Neural progenitor cell (in vitro differentiated cells): ENCODE results near the gene APLP1. TPM values are rescaled to one million over a fixed set of nuclear protein-coding genes. Genes with fewer than 3 reads are reported as not detected.
A peak's percentile ranks its signal among the peaks of the same experiment; 100 is the strongest.

Source experiments
- DNase-seq: peaks from one replicate; pipeline ENCODE4 v3.0.0-alpha.2; 2016; ENCODE audit warnings: low spot score
- H2AFZ ChIP-seq: fragments of 200-600 bp; sonication (generic); replicated peaks from 2 replicates; pipeline ENCODE4 v1.6.1; 2016; ENCODE audit warnings: antibody characterized with exemption
- H3F3A ChIP-seq: fragments of 200-600 bp; sonication (generic); 2 replicates; pipeline ENCODE4 v1.6.1; 2016; ENCODE audit warnings: antibody characterized with exemption, low read depth
- H3K27ac ChIP-seq: fragments of 200-600 bp; sonication (generic); 2 replicates; pipeline ENCODE4 v1.5.1; 2016; ENCODE audit warnings: mild to moderate bottlenecking
- H3K27me3 ChIP-seq: fragments of 200-600 bp; sonication (generic); 2 replicates; pipeline ENCODE4 v1.6.1; 2016; ENCODE audit warnings: mild to moderate bottlenecking, moderate library complexity
- H3K36me3 ChIP-seq: fragments of 200-600 bp; sonication (generic); 2 replicates; pipeline ENCODE4 v1.5.1; 2016
- H3K4me1 ChIP-seq: fragments of 200-600 bp; sonication (generic); 2 replicates; pipeline ENCODE4 v1.6.1; 2016; ENCODE audit warnings: mixed run types
- H3K4me2 ChIP-seq: fragments of 200-600 bp; sonication (generic); 2 replicates; pipeline ENCODE4 v1.6.1; 2016
- H3K4me3 ChIP-seq: fragments of 200-600 bp; sonication (generic); 2 replicates; pipeline ENCODE4 v1.5.1; 2016
- H3K79me2 ChIP-seq: fragments of 200-600 bp; sonication (generic); 2 replicates; pipeline ENCODE4 v1.6.1; 2016; ENCODE audit warnings: low read depth
- H3K9ac ChIP-seq: fragments of 200-600 bp; sonication (generic); 2 replicates; pipeline ENCODE4 v1.6.1; 2016
- H3K9me3 ChIP-seq: fragments of 200-600 bp; sonication (generic); 2 replicates; pipeline ENCODE4 v1.5.1; 2016; ENCODE audit warnings: low read depth
- H4K20me1 ChIP-seq: fragments of 200-600 bp; sonication (generic); 2 replicates; pipeline ENCODE4 v1.6.1; 2016; ENCODE audit warnings: low read depth
- H3K27ac Mint-ChIP-seq: 3 replicates; pipeline ENCODE4 v1.8.0; 2021; ENCODE audit warnings: mixed read lengths
- H3K27me3 Mint-ChIP-seq: 2 replicates; pipeline ENCODE4 v1.8.0; 2022; ENCODE audit warnings: low read depth, mild to moderate bottlenecking, inconsistent platforms, moderate library complexity, mixed read lengths; ENCODE audit not compliant: insufficient read depth
- H3K36me3 Mint-ChIP-seq: 3 replicates; pipeline ENCODE4 v1.8.0; 2021; ENCODE audit warnings: mixed read lengths
- H3K4me1 Mint-ChIP-seq: 3 replicates; pipeline ENCODE4 v1.8.0; 2021; ENCODE audit warnings: mixed read lengths
- H3K4me3 Mint-ChIP-seq: 3 replicates; pipeline ENCODE4 v1.8.0; 2021; ENCODE audit warnings: mild to moderate bottlenecking, moderate library complexity, mixed read lengths
- H3K9me3 Mint-ChIP-seq: 3 replicates; pipeline ENCODE4 v1.8.0; 2020; ENCODE audit warnings: mixed read lengths
- CTCF ChIP-seq: fragments of 200-600 bp; sonication (generic); IDR thresholded peaks from 2 replicates; pipeline ENCODE4 v1.5.1; 2017; ENCODE audit warnings: antibody characterized with exemption, mild to moderate bottlenecking
- EZH2 ChIP-seq: fragments of 200-600 bp; sonication (generic); IDR thresholded peaks from 2 replicates; pipeline ENCODE4 v1.6.1; 2017; ENCODE audit warnings: antibody characterized with exemption, mild to moderate bottlenecking, moderate library complexity
- EZH2phosphoT487 ChIP-seq: fragments of 200-600 bp; sonication (generic); IDR thresholded peaks from 2 replicates; pipeline ENCODE4 v1.6.1; 2017; ENCODE audit warnings: antibody characterized with exemption
- total RNA-seq: library from RNA; depleted of rRNA; stranded (reverse); fragments of >200 nt; gene quantifications from 2 replicates; pipeline ENCODE4 v1.2.3, GENCODE V29; 2015; ENCODE audit warnings: low replicate concordance

Gene APLP1
- total RNA-seq, 1 donor from 2014 or later, result 89.5 TPM

- H3K27ac ChIP-seq, result no peak overlapping the region
- no peaks in the 10 kb centered on the region for H3K36me3 Mint-ChIP-seq
- peaks cover 15% of the 10 kb centered on the region for H3K4me1 Mint-ChIP-seq
- TF ChIP-seq CTCF (no peak), EZH2 (peak; percentile 6)
- no peak overlapping the region for H2AFZ ChIP-seq
- peak; percentile 73 for DNase-seq
- peaks cover 59% of the 10 kb centered on the region for H3K27me3 Mint-ChIP-seq
- no peak overlapping the region for H3K4me3 ChIP-seq
- peaks cover 8% of the 10 kb centered on the region for H3K4me1 ChIP-seq
- no peaks in the 10 kb centered on the region for H3K36me3 ChIP-seq
- no peaks in the 10 kb centered on the region for H3K9me3 ChIP-seq
- H3F3A ChIP-seq, result peaks cover 7% of the 10 kb centered on the region
- no peak overlapping the region for H3K9ac ChIP-seq
- H3K4me2 ChIP-seq, result no peak overlapping the region
- H4K20me1 ChIP-seq, result peaks cover 17% of the 10 kb centered on the region
- H3K27me3 ChIP-seq, result peaks cover 100% of the 10 kb centered on the region
- no peak overlapping the region for H3K4me3 Mint-ChIP-seq
- no peaks in the 10 kb centered on the region for H3K79me2 ChIP-seq
- no peak overlapping the region for H3K27ac Mint-ChIP-seq
- peaks cover 7% of the 10 kb centered on the region for H3K9me3 Mint-ChIP-seq
Observed at GRCh38 chr19:35843676-35844481, 24.5 kb upstream of the APLP1 start.

- no peak overlapping the region for H3K27ac Mint-ChIP-seq
Observed at GRCh38 chr19:35844482-35845214, 23.7 kb upstream of the APLP1 start.

GRCh38 chr19:35845215-35846037, 22.9 kb upstream of the APLP1 start:
- Histone ChIP-seq H3K4me1 (peaks cover 8% of the 10 kb centered on the region), H3K4me2 (peak overlapping the region; percentile 59), H3K9me3 (no peaks in the 10 kb centered on the region), H3K27me3 (peaks cover 98% of the 10 kb centered on the region), H4K20me1 (peaks cover 17% of the 10 kb centered on the region), H3K36me3 (no peaks in the 10 kb centered on the region), H3F3A (peaks cover 7% of the 10 kb centered on the region), H3K27ac (no peak overlapping the region), H3K79me2 (no peaks in the 10 kb centered on the region), H3K4me3 (no peak overlapping the region), H3K9ac (no peak overlapping the region), H2AFZ (no peak overlapping the region)
- Mint-ChIP-seq H3K9me3 (peaks cover 5% of the 10 kb centered on the region), H3K4me1 (peaks cover 15% of the 10 kb centered on the region), H3K27me3 (peaks cover 61% of the 10 kb centered on the region), H3K4me3 (peak overlapping the region; percentile 75), H3K27ac (no peak overlapping the region), H3K36me3 (no peaks in the 10 kb centered on the region)
- TF ChIP-seq EZH2 (no peak), CTCF (no peak), EZH2phosphoT487 (no peak)
- DNase-seq, result peak; percentile 49

More at GRCh38 chr19:35844482-35845214, 23.7 kb upstream of the APLP1 start:
- H3K9me3 ChIP-seq, result no peaks in the 10 kb centered on the region
- Mint-ChIP-seq H3K9me3 (peaks cover 5% of the 10 kb centered on the region), H3K36me3 (no peaks in the 10 kb centered on the region), H3K4me3 (peak overlapping the region; percentile 75), H3K27me3 (peaks cover 61% of the 10 kb centered on the region), H3K4me1 (peaks cover 15% of the 10 kb centered on the region)
- TF ChIP-seq EZH2phosphoT487 (no peak), EZH2 (peak; percentile 74)
- H3K27me3 ChIP-seq, result peaks cover 100% of the 10 kb centered on the region
- peaks cover 17% of the 10 kb centered on the region for H4K20me1 ChIP-seq
- no peak overlapping the region for H3K4me3 ChIP-seq
- H3K4me1 ChIP-seq, result peaks cover 8% of the 10 kb centered on the region
- H3F3A ChIP-seq, result peaks cover 7% of the 10 kb centered on the region
- H2AFZ ChIP-seq, result no peak overlapping the region
- no peak overlapping the region for H3K9ac ChIP-seq
- H3K79me2 ChIP-seq, result no peaks in the 10 kb centered on the region
- H3K36me3 ChIP-seq, result no peaks in the 10 kb centered on the region
- no peak for DNase-seq
- no peak overlapping the region for H3K4me2 ChIP-seq
- H3K27ac ChIP-seq, result no peak overlapping the region
